ENCODE measurements around the gene USP13.

GRCh38 chr3:179702271-179702947, 49.6 kb downstream of the USP13 start:
- TF ChIP-seq POLR2A (IDR thresholded peaks at IDR 0.05; ENCODE audit: low read length), result no peak
- no peak for TF ChIP-seq GATA1 (IDR thresholded peaks at IDR 0.05; ENCODE audit: low read depth, low read length)

Measured in erythroblast (primary cell).